CD4-positive, alpha-beta T cell treated with Interleukin-2 at 100 ng/mL for 4 hours (primary cell): ENCODE data around the gene CHST3.
"Not testable (repeated sequence)": the region's sequence is repeated elsewhere in the genome, so short reads cannot be mapped to it uniquely, and the experiment has no call there.

ENCODE experiments used
- DNase-seq: peaks from one replicate; pipeline ENCODE4 v3.0.0-alpha.2; 2020; ENCODE audit warnings: low spot score

CHST3 gene, protein sequence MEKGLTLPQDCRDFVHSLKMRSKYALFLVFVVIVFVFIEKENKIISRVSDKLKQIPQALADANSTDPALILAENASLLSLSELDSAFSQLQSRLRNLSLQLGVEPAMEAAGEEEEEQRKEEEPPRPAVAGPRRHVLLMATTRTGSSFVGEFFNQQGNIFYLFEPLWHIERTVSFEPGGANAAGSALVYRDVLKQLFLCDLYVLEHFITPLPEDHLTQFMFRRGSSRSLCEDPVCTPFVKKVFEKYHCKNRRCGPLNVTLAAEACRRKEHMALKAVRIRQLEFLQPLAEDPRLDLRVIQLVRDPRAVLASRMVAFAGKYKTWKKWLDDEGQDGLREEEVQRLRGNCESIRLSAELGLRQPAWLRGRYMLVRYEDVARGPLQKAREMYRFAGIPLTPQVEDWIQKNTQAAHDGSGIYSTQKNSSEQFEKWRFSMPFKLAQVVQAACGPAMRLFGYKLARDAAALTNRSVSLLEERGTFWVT

DNA sequence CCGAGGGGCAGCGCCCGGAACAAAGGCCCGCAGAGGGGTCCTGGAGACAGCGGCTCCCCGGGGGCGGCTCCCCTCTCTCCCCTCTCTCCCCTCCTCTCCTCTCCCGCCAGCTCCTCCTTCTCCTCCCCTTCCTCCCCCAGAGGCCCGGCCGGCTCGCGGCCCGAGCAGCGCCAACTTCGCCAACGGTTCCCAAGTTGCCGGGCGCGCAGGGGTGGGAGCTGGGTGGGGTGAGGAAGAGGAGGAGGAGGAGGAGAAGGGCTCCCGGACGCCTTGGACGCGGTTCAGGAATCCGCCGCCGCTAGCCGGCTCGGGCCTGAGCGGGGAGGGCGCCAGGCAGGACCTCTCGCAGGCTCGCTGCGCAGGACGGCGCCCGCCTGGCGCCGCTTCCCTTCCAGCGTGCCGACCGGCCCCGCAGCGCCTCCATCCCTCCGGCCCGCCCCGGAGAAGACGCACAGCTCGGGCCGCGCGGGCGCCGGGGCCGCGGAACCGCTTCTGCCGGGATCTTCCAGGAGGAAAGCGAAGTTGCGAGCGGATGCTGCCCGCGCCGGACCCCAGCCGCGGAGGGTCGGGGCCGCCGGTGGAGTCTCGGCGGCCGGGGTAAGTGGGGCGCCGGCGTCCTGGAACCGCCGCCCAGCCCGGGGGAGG lies at the start of gene CHST3:
TSS of gene CHST3 (plus strand) at position 298 of the 645 bp plus-strand sequence. CDS start 41,448 bp downstream, outside the sequence.
- DNase-seq, result no peak

DNA sequence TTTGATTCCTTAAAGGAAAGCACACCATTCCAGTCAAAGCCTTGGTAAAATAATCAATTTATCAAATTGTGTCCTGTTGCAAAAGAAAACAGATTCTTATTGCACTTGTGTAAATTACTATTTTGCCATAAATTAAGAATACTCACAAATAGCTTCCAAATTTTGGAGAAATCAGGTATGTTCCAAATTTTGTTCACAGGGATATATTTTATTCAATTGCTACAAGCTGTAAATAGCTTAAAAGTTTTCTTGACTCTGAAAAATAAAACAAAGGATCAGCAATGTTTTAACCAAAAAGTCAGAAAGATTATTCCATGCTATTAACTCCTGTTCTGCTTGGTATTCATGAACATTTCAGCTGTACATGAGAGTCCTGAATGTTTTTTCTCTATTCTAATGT lies 47.4 kb upstream of the CHST3 start:
- no peak for DNase-seq

DNA sequence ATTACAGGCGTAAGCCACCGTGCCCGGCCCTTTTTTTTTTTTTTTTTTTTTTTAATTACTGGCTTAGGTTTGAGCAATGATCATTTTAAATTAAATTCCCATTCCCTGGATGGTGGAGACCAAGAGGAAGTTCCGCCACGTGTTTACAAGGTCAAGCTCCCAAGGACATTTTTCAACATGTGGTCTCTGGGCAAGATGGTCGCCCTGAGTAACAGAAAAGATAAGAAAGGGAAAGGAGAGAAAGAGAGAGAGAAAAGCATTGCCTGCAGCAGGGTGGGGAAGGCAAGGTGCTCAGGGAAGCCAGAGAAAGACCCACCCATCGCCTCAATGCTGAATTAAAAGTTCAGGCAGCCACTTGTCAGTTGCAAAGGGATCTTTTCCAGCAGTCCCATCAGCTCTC lies 45.2 kb upstream of the CHST3 start:
- DNase-seq, result no peak

DNA sequence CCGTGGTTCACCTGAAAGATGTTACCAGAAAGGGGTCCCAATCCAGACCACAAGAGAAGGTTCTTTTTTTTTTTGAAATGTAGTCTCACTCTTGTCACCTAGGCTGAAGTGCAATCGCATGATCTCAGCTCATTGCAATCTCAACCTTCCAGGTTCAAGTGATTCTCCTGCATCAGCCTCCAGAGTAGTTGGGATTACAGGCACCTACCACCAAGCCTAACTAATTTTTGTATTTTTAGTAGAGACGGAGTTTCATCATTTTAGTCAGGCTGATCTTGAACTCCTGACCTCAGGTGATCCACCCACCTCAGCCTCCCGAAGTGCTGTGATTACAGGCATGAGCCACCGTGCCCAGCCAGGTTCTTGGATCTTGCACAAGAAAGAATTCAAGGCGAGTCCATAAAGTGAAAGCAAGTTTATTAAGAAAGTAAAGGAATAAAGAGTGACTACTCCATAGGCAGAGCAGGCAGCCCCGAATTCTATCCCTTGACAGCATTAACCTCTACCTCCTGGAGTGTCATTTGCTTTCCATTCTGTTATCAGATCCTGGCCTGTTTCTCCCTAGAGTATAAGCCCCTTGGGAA lies 44.1 kb upstream of the CHST3 start:
- DNase-seq, result not testable (repeated sequence)

DNA sequence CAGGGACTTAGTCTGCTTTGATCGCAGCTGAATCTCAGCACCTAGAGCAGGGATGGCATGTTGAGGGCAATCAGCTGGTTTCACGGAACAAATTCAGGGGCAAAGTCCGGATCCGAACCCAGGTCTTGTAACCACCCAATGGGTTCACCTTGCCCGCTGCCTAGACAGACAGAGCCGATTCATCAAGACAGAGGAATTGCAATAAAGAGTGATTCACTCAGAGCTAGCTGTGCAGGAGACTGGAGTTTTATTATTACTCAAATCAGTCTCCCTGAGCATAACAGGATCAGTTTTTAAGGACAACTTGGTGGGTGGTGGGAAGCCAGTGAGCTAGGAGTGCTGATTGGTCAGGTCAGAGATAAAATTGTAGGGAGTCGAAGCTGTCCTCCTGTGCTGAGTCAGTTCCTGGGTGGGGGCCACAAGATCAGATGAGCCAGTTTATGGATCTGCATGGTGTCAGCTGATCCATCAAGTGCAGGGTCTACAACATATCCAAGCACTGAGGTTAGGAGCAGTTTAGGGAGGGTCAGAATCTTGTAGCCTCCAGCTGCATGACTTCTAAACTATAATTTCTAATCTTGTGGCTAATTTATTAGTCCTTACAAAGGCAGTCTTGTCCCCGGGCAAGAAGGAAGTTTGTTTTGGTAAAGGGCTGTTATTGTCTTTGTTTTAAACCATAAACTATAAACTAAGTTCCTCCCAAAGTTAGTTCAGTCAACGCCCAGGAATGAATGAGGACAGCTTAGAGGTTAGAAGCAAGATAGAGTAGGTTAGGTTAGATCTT lies 43.5 kb upstream of the CHST3 start:
- no peak for DNase-seq

DNA sequence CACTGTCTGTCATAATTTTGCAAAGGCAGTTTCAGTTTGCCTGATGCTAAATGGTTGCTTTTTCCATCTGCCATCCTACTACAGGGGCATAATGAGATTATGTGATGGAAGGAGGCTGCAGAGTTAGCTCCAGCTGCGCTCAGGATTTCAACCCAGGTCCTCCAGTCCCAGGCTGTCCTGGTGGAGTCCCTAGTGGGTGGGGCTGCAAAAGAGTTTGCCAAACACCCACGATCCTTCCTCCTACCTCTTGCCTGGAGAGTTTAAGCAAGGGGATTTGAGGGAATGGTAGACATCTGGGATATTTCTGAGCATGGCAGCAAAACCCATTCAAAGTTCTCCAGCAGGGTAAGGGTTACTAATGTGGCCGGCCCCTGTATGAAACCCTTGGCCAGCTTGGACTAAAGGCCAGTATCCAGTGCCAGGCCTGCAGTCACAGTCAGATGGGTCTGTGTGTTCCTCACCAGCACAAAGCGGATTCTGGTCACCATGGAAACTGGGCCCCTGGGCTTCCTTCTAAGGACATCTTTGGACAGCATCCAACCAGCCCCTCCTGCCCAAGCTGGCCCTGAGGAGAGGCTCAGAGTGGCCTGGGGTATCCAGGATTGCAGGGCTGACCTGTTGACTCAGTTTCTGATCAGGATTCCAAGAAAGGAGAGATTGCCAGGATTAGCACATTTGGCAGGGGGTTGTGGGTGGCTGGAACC lies 42.7 kb upstream of the CHST3 start:
- DNase-seq, result no peak

DNA sequence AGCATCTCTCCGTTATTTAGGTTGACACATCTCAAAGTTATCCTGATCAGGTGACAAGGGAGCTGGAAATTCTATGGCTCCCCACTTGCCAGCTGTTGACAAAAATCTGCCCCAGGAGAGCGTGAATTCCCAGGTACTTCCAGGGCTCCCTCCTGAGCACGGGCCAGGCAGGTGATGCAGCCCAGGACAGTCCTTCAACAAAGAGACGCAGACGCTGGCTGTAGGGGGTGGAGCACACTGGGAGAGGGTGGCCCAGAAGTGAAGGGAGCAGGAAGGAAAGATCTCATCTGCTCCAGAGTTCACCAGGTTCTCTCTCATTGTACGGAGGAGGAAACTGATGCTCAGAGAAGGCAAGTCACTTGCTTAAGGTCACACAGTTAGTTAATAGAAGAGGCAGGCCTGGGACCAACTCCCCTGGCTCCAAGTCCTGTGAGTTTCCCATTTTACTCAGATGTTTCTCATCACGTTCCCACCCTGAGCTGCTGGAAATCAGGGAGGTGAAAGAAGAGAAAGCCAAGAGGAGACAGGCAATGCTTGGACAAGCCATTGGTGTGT lies 41.0 kb upstream of the CHST3 start:
- no peak for DNase-seq

DNA sequence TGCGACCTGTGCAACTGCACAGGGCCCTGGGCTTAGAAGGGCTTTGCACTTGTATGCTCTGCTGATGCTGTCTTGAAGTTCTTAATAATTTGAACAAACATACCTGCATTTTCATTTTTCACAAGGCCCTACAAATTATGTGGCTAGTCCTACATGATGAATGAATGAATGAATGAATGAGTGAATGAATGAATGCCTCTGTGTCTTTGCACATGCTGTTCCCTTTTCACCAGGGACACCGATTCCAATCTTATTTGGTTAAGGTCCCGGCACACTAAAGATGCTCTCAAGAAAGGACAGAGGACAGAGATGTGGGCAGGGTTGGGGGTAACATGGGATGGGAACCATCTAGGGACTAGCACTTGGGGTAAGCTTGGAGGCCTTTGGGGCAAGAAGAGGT lies 39.4 kb upstream of the CHST3 start:
- DNase-seq, result no peak

DNA sequence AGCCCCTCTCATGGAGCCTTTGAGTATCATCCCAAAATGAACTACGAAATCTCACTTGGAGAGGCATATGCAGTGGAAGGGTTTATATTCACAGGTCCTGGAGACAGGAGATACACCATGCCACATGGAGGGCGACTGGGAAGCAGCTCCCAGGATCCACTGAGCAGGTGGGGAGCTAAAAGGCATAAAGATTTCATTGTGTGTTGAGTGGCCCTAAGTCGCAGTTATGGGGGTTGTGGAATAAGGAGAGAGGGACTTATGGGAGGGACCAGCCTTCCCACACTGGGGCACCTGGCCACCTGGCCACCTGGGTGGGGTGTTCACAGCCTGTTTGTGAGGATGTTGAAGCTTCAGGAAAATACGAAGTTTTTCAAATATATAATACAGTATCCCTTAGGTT lies 37.0 kb upstream of the CHST3 start:
- DNase-seq, result no peak

DNA sequence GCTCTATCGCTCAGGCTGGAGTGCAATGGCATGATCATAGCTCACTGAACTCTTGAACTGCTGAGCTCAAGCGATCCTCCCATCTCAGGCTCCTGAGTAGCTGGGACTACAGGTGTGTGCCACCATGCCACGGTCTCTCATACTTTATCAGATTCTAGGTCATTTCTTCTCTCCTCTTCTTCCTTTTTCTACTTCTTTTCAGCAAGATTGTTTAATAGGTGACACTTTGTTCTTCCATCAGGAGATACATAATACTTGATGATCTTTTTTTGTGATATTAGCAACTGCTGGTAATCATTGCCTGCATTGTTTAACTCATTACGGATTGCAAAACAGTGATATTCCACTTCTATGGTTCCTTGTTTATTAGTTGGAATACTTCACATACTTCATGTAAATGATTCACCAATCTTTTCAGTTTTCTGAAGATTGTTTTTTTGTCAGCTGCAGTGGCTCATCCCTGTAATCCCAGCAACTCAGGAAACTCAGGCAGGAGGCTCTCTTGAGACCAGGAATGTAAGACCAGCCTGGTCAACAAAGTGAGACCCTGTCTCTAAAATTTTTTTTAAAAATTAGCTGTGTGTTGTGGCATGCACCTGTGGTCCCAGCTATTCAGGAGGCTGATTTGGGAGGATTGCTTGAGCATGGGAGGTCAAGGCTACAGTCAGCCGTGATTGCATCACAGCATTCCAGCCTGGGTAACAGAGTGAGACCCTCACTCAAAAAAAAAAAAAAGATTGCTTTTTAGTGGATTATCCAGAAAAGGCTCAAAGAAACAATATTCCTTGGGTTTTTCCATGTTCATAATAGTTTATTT lies 36.2 kb upstream of the CHST3 start:
- DNase-seq, result no peak

DNA sequence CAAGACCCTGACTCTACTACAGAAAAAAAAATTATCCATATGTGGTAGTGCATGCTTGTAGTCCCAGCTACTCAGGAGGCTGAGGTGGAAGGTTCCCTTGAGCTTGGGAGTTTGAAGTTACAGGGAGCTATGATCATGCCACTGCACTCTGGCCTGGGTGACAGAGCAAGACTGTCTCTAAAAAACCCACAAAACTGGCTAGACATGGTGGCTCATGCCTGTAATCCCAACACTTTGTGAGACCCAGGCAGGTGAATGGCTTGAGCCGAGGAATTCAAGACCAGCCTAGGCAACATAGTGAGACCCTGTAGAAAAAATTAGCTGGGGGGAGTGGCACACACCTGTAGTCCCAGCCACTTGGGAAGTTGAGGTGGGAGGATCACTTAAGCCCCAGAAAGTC lies 32.9 kb upstream of the CHST3 start:
- DNase-seq, result no peak

DNA sequence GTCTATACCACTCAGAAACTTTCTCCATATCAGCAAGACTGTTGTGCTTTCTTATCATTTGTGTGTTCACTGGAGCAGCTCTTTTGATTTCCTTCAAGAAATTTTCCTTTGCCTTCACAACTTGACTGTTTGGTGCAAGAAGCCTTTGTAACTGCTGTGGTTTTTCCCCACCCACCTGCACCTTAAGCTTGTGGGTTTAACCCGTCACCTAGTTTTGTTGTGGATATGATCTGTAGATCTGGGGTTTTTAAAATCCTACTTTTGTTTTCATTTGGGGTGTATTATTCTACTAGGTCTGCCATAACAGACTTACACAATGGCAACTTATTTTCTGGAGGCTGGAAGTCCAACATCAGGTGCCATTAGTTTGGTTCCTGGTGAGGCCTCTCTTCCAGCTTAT lies 30.5 kb upstream of the CHST3 start:
- DNase-seq, result peak; percentile 30

DNA sequence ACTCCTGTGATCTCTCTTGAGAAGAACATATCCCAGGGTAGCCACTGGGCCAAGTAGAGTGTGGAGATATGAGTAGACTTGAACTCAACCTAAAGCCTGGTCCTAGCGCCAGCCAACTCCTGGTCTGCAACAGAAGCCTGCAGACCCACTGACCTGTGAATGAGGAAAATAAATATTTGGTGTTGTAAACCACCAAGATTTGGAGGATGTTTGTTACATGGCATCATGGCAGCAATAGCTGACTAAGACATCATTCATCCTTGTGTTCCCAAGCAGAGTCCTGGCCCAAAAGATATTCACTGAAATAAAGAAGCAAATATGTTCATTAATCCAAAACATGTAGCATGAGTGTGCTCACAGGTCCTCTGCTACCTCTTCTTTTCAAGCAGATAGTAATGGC lies 26.0 kb upstream of the CHST3 start:
- no peak for DNase-seq

DNA sequence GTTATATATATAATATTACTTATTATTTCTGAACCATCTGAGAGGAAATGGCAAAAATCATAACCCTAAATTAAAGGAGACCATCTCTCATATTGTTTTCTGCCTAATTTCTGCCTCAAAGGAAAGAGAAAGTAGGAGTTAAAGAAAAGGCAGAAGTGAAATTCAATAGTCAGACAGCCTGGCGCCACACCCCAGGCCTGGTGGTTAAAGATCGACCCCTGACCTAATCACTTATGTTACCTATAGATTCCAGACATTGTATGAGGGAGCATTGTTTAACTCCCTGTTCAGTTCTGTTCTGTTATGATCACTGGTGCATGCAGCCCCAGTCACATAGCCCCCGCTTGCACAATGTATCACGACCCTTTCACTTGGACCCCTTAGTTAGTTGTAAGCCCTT lies 24.9 kb upstream of the CHST3 start:
- DNase-seq, result no peak

DNA sequence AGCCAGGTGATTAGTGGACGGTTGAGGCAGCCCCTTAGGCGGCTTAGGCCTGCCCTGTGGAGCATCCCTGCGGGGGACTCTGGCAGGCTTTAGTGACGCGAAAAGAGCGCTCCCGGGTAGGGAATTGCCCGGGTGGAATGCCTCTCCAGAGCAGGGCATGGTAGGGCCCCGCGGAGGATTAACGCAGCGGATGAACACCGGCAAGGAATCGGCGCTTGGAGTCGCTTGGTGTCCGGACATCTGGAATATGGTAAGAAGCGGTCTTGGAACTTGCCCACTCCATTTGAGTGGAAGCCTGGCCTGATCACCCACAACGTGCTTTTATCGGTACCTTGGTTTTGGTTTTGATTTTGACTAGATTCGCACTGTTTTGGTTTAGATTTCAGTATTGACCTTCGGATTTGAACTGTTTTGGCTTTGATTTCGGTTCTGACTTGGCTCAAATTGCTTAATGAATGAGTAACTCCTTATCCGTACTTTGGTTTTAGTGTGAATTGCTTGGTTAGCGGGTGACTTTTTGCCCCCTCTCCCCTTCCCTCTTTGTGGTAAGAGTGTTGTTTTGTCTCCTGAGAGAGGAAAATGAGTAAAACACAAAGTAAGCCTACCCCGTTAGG lies 24.2 kb upstream of the CHST3 start:
- no peak for DNase-seq

DNA sequence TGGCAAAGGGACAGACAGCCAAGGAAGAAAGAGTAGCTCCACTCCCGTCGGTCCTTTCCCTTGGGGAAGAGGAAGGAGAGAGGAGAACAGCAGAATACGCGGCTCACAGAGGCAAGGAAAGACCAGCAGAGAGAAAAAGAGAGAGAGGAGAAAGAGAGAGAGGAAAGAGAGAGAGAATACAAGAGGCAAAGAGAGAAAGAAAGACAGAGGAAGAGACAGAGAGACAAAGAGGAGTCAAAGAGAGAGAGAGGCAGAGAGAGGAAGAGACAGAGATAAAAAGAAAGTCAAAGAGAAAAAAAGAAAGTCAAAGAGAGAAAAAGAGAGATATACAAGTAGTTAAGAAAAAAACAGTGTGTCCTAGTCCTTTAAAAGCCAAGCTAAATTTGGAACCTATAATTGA lies 23.4 kb upstream of the CHST3 start:
- DNase-seq, result no peak

DNA sequence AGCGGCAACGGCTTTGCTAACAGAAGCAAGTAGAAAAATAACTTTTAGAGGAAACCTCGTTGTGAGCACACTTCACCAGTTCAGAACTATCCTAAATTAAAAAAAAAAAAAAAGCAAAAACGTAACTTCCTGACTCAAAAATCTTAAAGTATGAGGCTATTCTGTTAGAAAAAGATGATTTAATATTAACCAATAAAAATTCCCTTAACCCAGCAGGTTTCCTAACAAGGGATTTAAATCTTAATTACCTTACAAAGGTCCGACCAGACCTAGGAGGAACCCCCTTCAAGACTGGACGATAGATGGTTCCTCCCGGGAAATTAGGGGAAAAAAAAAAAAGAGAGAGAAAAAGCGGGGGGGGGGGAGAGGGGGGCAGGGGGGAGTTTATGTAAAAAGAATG lies 22.9 kb upstream of the CHST3 start:
- no peak for DNase-seq

DNA sequence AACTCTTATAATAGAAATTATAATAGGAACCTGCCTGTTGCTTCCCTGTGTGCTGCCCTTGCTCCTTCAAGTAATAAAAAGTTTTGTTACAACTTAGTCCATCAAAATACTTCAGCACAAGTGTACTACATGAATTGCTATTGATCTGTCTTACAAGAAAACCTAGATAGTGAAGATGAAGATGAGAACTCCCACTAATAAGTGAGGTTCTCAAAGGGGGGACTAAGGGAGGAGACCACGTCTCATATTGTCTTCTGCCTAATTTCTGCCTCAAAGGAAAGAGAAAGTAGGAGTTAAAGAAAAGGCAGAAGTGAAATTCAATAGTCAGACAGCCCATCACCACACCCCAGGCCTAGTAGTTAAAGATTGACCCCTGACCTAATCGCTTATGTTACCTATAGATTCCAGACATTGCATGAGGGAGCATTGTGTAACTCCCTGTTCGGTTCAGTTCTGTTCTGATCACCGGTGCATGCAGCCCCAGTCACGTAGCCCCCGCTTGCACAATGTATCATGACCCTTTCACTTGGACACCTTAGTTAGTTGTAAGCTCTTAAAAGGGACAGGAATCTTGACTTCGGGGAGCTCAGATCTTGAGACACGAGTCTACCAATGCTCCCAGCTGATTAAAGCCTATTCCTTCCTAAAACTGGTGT lies 18.2 kb upstream of the CHST3 start:
- no peak for DNase-seq

DNA sequence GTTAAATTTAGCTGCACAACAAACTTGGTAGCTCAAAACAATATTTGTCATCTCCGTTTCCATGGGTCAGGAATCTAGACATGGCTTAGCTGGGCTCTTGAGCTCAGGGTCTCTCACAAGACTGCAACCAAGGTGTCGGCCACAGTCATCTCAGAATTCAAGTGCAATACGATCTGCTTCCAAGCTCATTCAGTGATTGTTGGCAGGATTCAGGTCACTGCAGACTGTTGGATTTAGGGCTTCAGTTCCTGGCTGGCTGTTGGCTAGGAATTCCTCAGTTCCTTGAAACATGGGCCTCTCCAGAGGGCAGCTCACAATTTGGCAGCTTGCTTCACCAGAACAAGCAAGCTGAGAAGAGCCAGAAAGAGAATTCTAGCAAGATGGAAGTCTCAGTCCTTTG lies 17.5 kb upstream of the CHST3 start:
- DNase-seq, result no peak
